ENCODE results near the gene PHAX. TPM values are rescaled to one million over a fixed set of nuclear protein-coding genes. Genes with fewer than 3 reads are reported as not detected.

PHAX gene
- total RNA-seq, 6 donors from 2014 or later = 22.7 to 66.6 (median 30.8) TPM

- no peak for DNase-seq
- TF ChIP-seq EP300 (IDR thresholded peaks at IDR 0.05) (no peak), POLR2AphosphoS5 (IDR thresholded peaks at IDR 0.05) (no peak), POLR2A (IDR thresholded peaks at IDR 0.05) (no peak), CTCF (IDR thresholded peaks at IDR 0.05) (no peak)
- Histone ChIP-seq H3K9me3 (peaks cover 0 to under 1% (median 0%) of the 10 kb centered on the region in 4 donors), H3K27ac (no peak overlapping the region), H3K4me1 (peaks cover 0 to 7% (median 0%) of the 10 kb centered on the region in 4 donors), H3K4me3 (no peak overlapping the region), H3K27me3 (no peaks in the 10 kb centered on the region), H3K36me3 (no peaks in the 10 kb centered on the region)
- 96 to 100% methylated on average over 2 of the region's 2 CpGs for WGBS, 2 donors
- ATAC-seq (ENCODE audit: low FRiP score in 2 of 2) = no peak
These were observed 74.6 kb downstream of the PHAX start for GRCh38 chr5:126675338-126675737.

- H3K36me3 ChIP-seq = no peaks in the 10 kb centered on the region
- no peak overlapping the region for H3K4me3 ChIP-seq
- TF ChIP-seq POLR2A (IDR thresholded peaks at IDR 0.05) = no peak
- TF ChIP-seq CTCF (IDR thresholded peaks at IDR 0.05) = peak; percentile 67 to 84 (median 78)
- peak in 1 of 2 donors; percentile 62 for DNase-seq
- no peaks in the 10 kb centered on the region for H3K9me3 ChIP-seq
- ATAC-seq (ENCODE audit: low FRiP score in 2 of 2) = peak; percentile 77 to 89
- no peaks in the 10 kb centered on the region for H3K27me3 ChIP-seq
- H3K4me1 ChIP-seq = peaks cover 0 to 7% (median 0%) of the 10 kb centered on the region in 4 donors
- H3K27ac ChIP-seq = no peak overlapping the region
- 20 to 22% methylated on average over 4 of the region's 4 CpGs for WGBS, 2 donors
These were observed 75.5 kb downstream of the PHAX start for GRCh38 chr5:126676195-126676624.

Small RNA genes within 50 kb of the gene (small RNA-seq; reads per million reads assigned to genes)
- gene BOLA3P3 (0 reads per million in 4 donors), gene RNU6-290P (0 to 0.14 (median 0) reads per million in 4 donors)

Other genes with a start within 250 kb of the PHAX start
- gene GRAMD2B, start 177.5 kb upstream of the PHAX start, total RNA-seq = 10 to 100 TPM; 11.3 to 70.4 (median 17.7) TPM
- gene ALDH7A1, start 5.7 kb upstream of the PHAX start, total RNA-seq = 10 to 100 TPM; 19.3 to 41.4 (median 30.0) TPM
- gene LMNB1, start 176.2 kb downstream of the PHAX start, total RNA-seq = 10 to 100 TPM; 11.1 to 18.5 (median 15.9) TPM